WTC11 (cell line): ENCODE results near the gene CEP85L. TPM values are rescaled to one million over a fixed set of nuclear protein-coding genes. Genes with fewer than 3 reads are reported as not detected.

Experiments
- ATAC-seq: fragments of 200-7000 bp; cut with Tn5 transposase; 2 replicates; pipeline ENCODE4 v1.10.0; 2021; ENCODE audit warnings: mild to moderate bottlenecking, moderate library complexity
- CTCF ChIA-PET: fragments of 300-600 bp; sonication (Branson Sonifier 250); formaldehyde crosslinking; loops from one replicate; lab custom pipeline; 2021; ENCODE audit warnings: antibody characterized with exemption; lab: Charles Lee
- POLR2A ChIA-PET: fragments of 350-600 bp; sonication (Branson Sonifier 250); formaldehyde crosslinking; loops from one replicate; lab custom pipeline; 2021; ENCODE audit warnings: antibody characterized with exemption; lab: Charles Lee
- DNase-seq: peaks from one replicate; pipeline ENCODE4 v3.0.0; 2021; ENCODE audit warnings: low spot score
- H3K27ac Mint-ChIP-seq: 2 replicates; pipeline ENCODE4 v1.8.0; 2021; ENCODE audit warnings: mixed read lengths
- H3K27me3 Mint-ChIP-seq: 2 replicates; pipeline ENCODE4 v1.8.0; 2021; ENCODE audit warnings: low read depth, mild to moderate bottlenecking, moderate library complexity, mixed read lengths
- H3K36me3 Mint-ChIP-seq: 2 replicates; pipeline ENCODE4 v1.8.0; 2021; ENCODE audit warnings: mixed read lengths
- H3K4me1 Mint-ChIP-seq: 2 replicates; pipeline ENCODE4 v1.8.0; 2022; ENCODE audit warnings: mixed read lengths
- H3K4me3 Mint-ChIP-seq: 2 replicates; pipeline ENCODE4 v1.8.0; 2021; ENCODE audit warnings: mild to moderate bottlenecking, moderate library complexity, mixed read lengths
- H3K9me3 Mint-ChIP-seq: 2 replicates; pipeline ENCODE4 v1.8.0; 2021; ENCODE audit warnings: mixed read lengths
- AFF4 ChIP-seq: sonication (generic); formaldehyde crosslinking; IDR thresholded peaks from 2 replicates; pipeline ENCODE4 v1.8.1; 2023; ENCODE audit warnings: mild to moderate bottlenecking, missing genetic modification reagents, borderline replicate concordance
- ATF1 ChIP-seq: sonication (generic); formaldehyde crosslinking; IDR thresholded peaks from 2 replicates; pipeline ENCODE4 v1.8.1; 2023; ENCODE audit warnings: mild to moderate bottlenecking, moderate library complexity, missing genetic modification reagents
- CREM ChIP-seq: sonication (generic); formaldehyde crosslinking; IDR thresholded peaks from 2 replicates; pipeline ENCODE4 v1.8.1; 2022; ENCODE audit warnings: mild to moderate bottlenecking, missing genetic modification reagents, moderate library complexity
- EMX1 ChIP-seq: fragments of 250-450 bp; sonication (Bioruptor Pico); IDR thresholded peaks from 2 replicates; pipeline ENCODE4 v1.8.0; 2021; ENCODE audit warnings: mild to moderate bottlenecking
- GABPB1 ChIP-seq: sonication (generic); formaldehyde crosslinking; IDR thresholded peaks from 2 replicates; pipeline ENCODE4 v1.8.1; 2023; ENCODE audit warnings: mild to moderate bottlenecking, missing genetic modification reagents
- JAZF1 ChIP-seq: fragments of 250-450 bp; sonication (Bioruptor Pico); IDR thresholded peaks from 2 replicates; pipeline ENCODE4 v1.9.0; 2021; ENCODE audit warnings: moderate library complexity, mild to moderate bottlenecking, inconsistent platforms
- MLX ChIP-seq: sonication (generic); formaldehyde crosslinking; IDR thresholded peaks from 2 replicates; pipeline ENCODE4 v1.8.1; 2023; ENCODE audit warnings: mild to moderate bottlenecking, missing genetic modification reagents, moderate library complexity
- NR1H2 ChIP-seq: sonication (generic); formaldehyde crosslinking; IDR thresholded peaks from 2 replicates; pipeline ENCODE4 v1.9.0; 2021; ENCODE audit warnings: mild to moderate bottlenecking, moderate library complexity, missing genetic modification reagents
- NR2C2 ChIP-seq: sonication (generic); formaldehyde crosslinking; IDR thresholded peaks from 2 replicates; pipeline ENCODE4 v1.8.0; 2022; ENCODE audit warnings: mild to moderate bottlenecking, missing genetic modification reagents
- PRDM15 ChIP-seq: sonication (generic); formaldehyde crosslinking; IDR thresholded peaks from 2 replicates; pipeline ENCODE4 v1.8.0; 2022; ENCODE audit warnings: missing genetic modification reagents
- PRRX2 ChIP-seq: fragments of 250-450 bp; sonication (Bioruptor Pico); IDR thresholded peaks from 2 replicates; pipeline ENCODE4 v1.8.0; 2021; ENCODE audit warnings: mild to moderate bottlenecking
- RELA ChIP-seq: sonication (generic); formaldehyde crosslinking; IDR thresholded peaks from 2 replicates; pipeline ENCODE4 v1.8.1; 2022; ENCODE audit warnings: missing genetic modification reagents, mild to moderate bottlenecking, borderline replicate concordance
- TP53 ChIP-seq: sonication (generic); formaldehyde crosslinking; IDR thresholded peaks from 2 replicates; pipeline ENCODE4 v1.8.1; 2023; ENCODE audit warnings: mild to moderate bottlenecking, missing genetic modification reagents
- ZBTB21 ChIP-seq: sonication (generic); formaldehyde crosslinking; IDR thresholded peaks from 2 replicates; pipeline ENCODE4 v1.8.1; 2023; ENCODE audit warnings: mild to moderate bottlenecking, missing genetic modification reagents, borderline replicate concordance
- ZNF138 ChIP-seq: sonication (generic); formaldehyde crosslinking; conservative IDR thresholded peaks from 2 replicates; pipeline ENCODE4 v1.8.1; 2022; ENCODE audit warnings: mild to moderate bottlenecking, moderate library complexity, missing genetic modification reagents
- ZNF396 ChIP-seq: fragments of 250-450 bp; sonication (Bioruptor Pico); IDR thresholded peaks from 2 replicates; pipeline ENCODE4 v1.8.0; 2021; ENCODE audit warnings: mild to moderate bottlenecking, moderate library complexity, borderline replicate concordance
- ZNF671 ChIP-seq: fragments of 250-450 bp; sonication (Bioruptor Pico); IDR thresholded peaks from 2 replicates; pipeline ENCODE4 v1.8.0; 2021; ENCODE audit warnings: mild to moderate bottlenecking
- total RNA-seq: library from RNA; stranded (reverse); gene quantifications from 3 replicates; pipeline ENCODE4 v1.2.3, GENCODE V29; 2021
- TF ChIP-seq, protein P1 (sequence below): fragments of 200-600 bp; IDR thresholded peaks from 2 replicates; pipeline ENCODE4 v1.8.0; 2022; ENCODE audit warnings: antibody characterized with exemption
- TF ChIP-seq, protein P2 (sequence below): fragments of 250-450 bp; sonication (Bioruptor Pico); IDR thresholded peaks from 2 replicates; pipeline ENCODE4 v1.8.0; 2021; ENCODE audit warnings: mild to moderate bottlenecking

Gene CEP85L
- total RNA-seq, 1 experiment from 2014 or later: 32.5 TPM

GRCh38 chr6:118580585-118581419, 70.6 kb downstream of the CEP85L start (continued):
- TF ChIP-seq PRDM15 (CRISPR knock-in tag) (no peak), CREM (no peak), AFF4 (CRISPR knock-in tag) (no peak)
- TF ChIP-seq, protein P1, sequence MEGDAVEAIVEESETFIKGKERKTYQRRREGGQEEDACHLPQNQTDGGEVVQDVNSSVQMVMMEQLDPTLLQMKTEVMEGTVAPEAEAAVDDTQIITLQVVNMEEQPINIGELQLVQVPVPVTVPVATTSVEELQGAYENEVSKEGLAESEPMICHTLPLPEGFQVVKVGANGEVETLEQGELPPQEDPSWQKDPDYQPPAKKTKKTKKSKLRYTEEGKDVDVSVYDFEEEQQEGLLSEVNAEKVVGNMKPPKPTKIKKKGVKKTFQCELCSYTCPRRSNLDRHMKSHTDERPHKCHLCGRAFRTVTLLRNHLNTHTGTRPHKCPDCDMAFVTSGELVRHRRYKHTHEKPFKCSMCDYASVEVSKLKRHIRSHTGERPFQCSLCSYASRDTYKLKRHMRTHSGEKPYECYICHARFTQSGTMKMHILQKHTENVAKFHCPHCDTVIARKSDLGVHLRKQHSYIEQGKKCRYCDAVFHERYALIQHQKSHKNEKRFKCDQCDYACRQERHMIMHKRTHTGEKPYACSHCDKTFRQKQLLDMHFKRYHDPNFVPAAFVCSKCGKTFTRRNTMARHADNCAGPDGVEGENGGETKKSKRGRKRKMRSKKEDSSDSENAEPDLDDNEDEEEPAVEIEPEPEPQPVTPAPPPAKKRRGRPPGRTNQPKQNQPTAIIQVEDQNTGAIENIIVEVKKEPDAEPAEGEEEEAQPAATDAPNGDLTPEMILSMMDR: peak; percentile 74

GRCh38 chr6:118579786-118580185, 71.6 kb downstream of the CEP85L start:
- H3K4me1 Mint-ChIP-seq: peaks cover 20% of the 10 kb centered on the region
- H3K27ac Mint-ChIP-seq: no peak overlapping the region
- H3K36me3 Mint-ChIP-seq: peaks cover 56% of the 10 kb centered on the region
- H3K27me3 Mint-ChIP-seq: no peaks in the 10 kb centered on the region
- DNase-seq (no peak), ATAC-seq (peak; percentile 38)
- TF ChIP-seq ZNF138 (CRISPR knock-in tag): no peak
- TF ChIP-seq MLX (CRISPR knock-in tag): no peak
- TF ChIP-seq ZNF396 (CRISPR knock-in tag): no peak
- TF ChIP-seq NR1H2 (CRISPR knock-in tag): no peak
- no peak for TF ChIP-seq RELA (CRISPR knock-in tag)
- no peak for TF ChIP-seq EMX1 (CRISPR knock-in tag)
- no peak for TF ChIP-seq ATF1 (CRISPR knock-in tag)
- TF ChIP-seq ZBTB21 (CRISPR knock-in tag): no peak
- TF ChIP-seq JAZF1 (CRISPR knock-in tag): no peak
- TF ChIP-seq NR2C2 (CRISPR knock-in tag): no peak
- TF ChIP-seq ZNF671 (CRISPR knock-in tag): no peak
- no peak for TF ChIP-seq TP53 (CRISPR knock-in tag)
- TF ChIP-seq, protein P2, sequence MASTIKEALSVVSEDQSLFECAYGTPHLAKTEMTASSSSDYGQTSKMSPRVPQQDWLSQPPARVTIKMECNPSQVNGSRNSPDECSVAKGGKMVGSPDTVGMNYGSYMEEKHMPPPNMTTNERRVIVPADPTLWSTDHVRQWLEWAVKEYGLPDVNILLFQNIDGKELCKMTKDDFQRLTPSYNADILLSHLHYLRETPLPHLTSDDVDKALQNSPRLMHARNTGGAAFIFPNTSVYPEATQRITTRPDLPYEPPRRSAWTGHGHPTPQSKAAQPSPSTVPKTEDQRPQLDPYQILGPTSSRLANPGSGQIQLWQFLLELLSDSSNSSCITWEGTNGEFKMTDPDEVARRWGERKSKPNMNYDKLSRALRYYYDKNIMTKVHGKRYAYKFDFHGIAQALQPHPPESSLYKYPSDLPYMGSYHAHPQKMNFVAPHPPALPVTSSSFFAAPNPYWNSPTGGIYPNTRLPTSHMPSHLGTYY (CRISPR knock-in tag): no peak
- no peak for TF ChIP-seq PRRX2 (CRISPR knock-in tag)
- no peak for TF ChIP-seq GABPB1
- H3K4me3 Mint-ChIP-seq: no peak overlapping the region
- peaks cover 52% of the 10 kb centered on the region for H3K9me3 Mint-ChIP-seq
- ChIA-PET POLR2A (no interaction called here), CTCF (interaction anchor here (1.1 to 1.6 kb wide), 6 partner anchors 14 to 603 kb away, joined by 3 to 19 read pairs (median 4); partner anchors contain the start of gene CEP85L)
